ENCODE results near the gene DOP1A.
A peak's percentile ranks its signal among the peaks of the same experiment; 100 is the strongest.

The DOP1A gene

GRCh38 chr6:83067448-83068439, at the start of gene DOP1A:
TSS of gene DOP1A (plus strand) at chr6:83067671. CDS start at chr6:83096978, 29,307 bp downstream.
- TF ChIP-seq ZFX (IDR thresholded peaks at IDR 0.05; ENCODE audit: borderline replicate concordance) (no peak), CTCF (IDR thresholded peaks at IDR 0.05) (peak; percentile 97)

GRCh38 chr6:83019741-83020140, 47.7 kb upstream of the DOP1A start:
- no peak overlapping the region for H3K27ac ChIP-seq
- no peak for TF ChIP-seq ZFX (IDR thresholded peaks at IDR 0.05; ENCODE audit: borderline replicate concordance)
- no peak for TF ChIP-seq CTCF (IDR thresholded peaks at IDR 0.05)

More at GRCh38 chr6:83067448-83068439, at the start of gene DOP1A:
- peak within 1 kb of the TSS; percentile 94 for H3K27ac ChIP-seq

- TF ChIP-seq ZFX (IDR thresholded peaks at IDR 0.05; ENCODE audit: borderline replicate concordance) = no peak
- TF ChIP-seq CTCF (IDR thresholded peaks at IDR 0.05) = no peak
These were observed 35.8 kb upstream of the DOP1A start for GRCh38 chr6:83031689-83032088.

GRCh38 chr6:83038246-83038645, 29.2 kb upstream of the DOP1A start:
- TF ChIP-seq ZFX (IDR thresholded peaks at IDR 0.05; ENCODE audit: borderline replicate concordance) (no peak), CTCF (IDR thresholded peaks at IDR 0.05) (no peak)
- no peak overlapping the region for H3K27ac ChIP-seq

More at GRCh38 chr6:83031689-83032088, 35.8 kb upstream of the DOP1A start:
- H3K27ac ChIP-seq = no peak overlapping the region

- TF ChIP-seq CTCF (IDR thresholded peaks at IDR 0.05) = no peak
- no peak for TF ChIP-seq ZFX (IDR thresholded peaks at IDR 0.05; ENCODE audit: borderline replicate concordance)
- no peak overlapping the region for H3K27ac ChIP-seq
These were observed 24.9 kb upstream of the DOP1A start for GRCh38 chr6:83042467-83043053.

- no peak for TF ChIP-seq CTCF (IDR thresholded peaks at IDR 0.05)
- no peak for TF ChIP-seq ZFX (IDR thresholded peaks at IDR 0.05; ENCODE audit: borderline replicate concordance)
These were observed 23.2 kb upstream of the DOP1A start for GRCh38 chr6:83044091-83044768.

More at GRCh38 chr6:83044091-83044768, 23.2 kb upstream of the DOP1A start:
- no peak overlapping the region for H3K27ac ChIP-seq

All from 22Rv1 (cell line).